Measurements from ENCODE around the gene UTS2B.

UTS2B gene

GRCh38 chr3:191372122-191372521 is 41.8 kb upstream of the UTS2B start:
- no peak for TF ChIP-seq ZFX (IDR thresholded peaks at IDR 0.05; ENCODE audit: borderline replicate concordance)
- no peak for TF ChIP-seq CTCF (IDR thresholded peaks at IDR 0.05)
- no peak overlapping the region for H3K27ac ChIP-seq

DNA sequence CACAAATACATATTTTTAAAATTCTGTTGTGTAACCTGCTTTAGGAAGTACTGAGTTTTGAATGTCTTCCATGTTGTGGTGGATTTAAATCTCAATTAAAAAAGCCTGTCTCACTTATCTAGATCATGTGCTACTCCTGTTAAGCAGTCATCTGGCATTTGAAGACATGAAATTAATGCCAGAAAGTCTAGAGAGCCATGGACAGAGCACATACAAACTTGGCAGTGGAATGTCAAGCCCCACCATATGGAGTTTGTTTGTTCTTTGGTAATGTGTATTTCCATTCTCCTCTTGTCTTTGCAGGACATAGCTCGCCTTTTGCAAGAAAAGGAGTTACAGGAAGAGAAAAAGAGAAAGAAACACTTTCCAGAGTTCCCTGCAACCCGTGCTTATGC is 39.3 kb upstream of the UTS2B start:
- no peak for TF ChIP-seq ZFX (IDR thresholded peaks at IDR 0.05; ENCODE audit: borderline replicate concordance)
- no peak for TF ChIP-seq CTCF (IDR thresholded peaks at IDR 0.05)
- no peak overlapping the region for H3K27ac ChIP-seq

DNA sequence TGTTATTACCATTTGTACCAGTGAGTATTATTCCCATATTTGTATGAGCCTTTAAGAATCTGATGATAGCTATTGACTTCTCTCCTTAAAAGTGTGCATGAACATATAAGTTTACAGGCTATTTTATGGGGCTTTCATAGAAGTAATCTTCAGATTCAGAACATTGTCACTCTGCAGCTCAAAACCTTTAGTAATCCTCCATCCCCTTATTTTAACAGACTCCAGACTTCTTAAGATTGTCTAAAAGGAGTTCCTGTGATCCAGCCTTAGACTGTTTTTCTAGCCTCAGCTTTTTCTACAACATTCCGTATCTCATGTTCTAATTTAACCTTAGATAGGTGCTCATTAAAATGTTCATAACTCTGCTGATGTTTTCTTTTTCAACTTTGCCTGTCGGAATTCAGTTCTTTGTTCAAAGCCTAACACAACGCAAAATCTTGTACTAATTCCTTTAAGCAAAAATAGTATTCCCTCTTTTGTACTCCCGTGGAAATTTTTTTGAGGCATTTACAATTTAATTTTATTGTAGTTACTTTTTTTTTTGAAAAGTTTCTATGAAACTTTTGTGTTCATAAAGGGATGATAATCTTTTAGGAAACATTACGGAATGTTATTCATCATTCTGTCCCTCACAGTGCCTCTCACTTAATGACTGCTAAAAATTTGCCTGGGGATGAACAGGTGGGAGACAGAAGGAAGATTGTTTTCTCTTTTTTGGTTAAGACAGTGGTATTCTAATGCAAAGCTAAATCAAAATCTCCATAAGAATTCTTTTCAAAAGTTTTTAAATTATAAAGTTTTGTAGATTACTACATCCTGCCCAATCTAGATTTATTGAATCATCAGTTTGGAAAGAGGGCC is 38.7 kb upstream of the UTS2B start:
- H3K27ac ChIP-seq = no peak overlapping the region
- TF ChIP-seq CTCF (IDR thresholded peaks at IDR 0.05) (no peak), ZFX (IDR thresholded peaks at IDR 0.05; ENCODE audit: borderline replicate concordance) (no peak)

- no peak overlapping the region for H3K27ac ChIP-seq
- no peak for TF ChIP-seq ZFX (IDR thresholded peaks at IDR 0.05; ENCODE audit: borderline replicate concordance)
- TF ChIP-seq CTCF (IDR thresholded peaks at IDR 0.05) = no peak
Measured at GRCh38 chr3:191366675-191367074, 36.3 kb upstream of the UTS2B start.

DNA sequence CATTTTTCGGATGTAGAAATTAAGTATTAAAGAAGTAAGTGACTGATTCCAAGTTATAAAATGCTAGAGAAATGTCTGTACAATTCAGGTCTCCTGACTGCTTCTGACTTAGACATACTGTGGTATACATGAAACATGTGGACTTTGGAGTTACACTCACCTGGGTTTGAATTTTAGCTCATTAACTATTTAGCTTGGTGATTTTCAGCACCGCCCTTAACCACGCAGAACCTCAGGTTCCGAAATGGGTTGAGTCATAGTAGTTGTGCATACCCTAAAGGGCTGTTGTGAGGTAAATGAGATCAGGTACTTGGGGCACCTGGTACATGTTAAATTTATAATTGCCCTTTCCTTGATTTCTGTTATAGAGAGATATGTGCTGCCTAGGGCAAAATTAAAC is 32.9 kb upstream of the UTS2B start:
- TF ChIP-seq ZFX (IDR thresholded peaks at IDR 0.05; ENCODE audit: borderline replicate concordance) (no peak), CTCF (IDR thresholded peaks at IDR 0.05) (no peak)
- no peak overlapping the region for H3K27ac ChIP-seq

- no peak overlapping the region for H3K27ac ChIP-seq
- TF ChIP-seq CTCF (IDR thresholded peaks at IDR 0.05) (no peak), ZFX (IDR thresholded peaks at IDR 0.05; ENCODE audit: borderline replicate concordance) (no peak)
Measured at GRCh38 chr3:191362524-191363090, 32.3 kb upstream of the UTS2B start.

DNA sequence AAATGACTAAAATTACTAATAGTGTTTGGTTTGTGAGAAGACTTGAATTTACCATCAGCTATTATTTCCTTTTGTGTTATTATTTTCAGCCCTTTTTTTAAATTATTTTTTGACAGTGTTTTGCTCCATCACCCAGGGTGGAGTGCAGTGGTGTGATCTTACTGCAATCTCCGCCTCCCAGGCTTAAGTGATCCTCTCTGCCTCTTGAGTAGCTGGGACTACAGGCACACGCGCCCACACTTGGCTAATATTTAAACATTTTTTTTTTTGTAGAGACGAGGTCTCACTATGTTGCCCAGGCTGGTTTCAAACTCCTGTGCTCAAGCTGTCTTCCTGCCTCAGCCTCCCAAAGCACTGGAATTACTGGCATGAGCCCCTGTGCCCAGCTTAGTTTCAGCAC is 31.7 kb upstream of the UTS2B start:
- TF ChIP-seq CTCF (IDR thresholded peaks at IDR 0.05) (no peak), ZFX (IDR thresholded peaks at IDR 0.05; ENCODE audit: borderline replicate concordance) (no peak)
- H3K27ac ChIP-seq = no peak overlapping the region
